A673 (cell line): ENCODE results near the gene HPS4.

ENCODE experiments used
- CTCF ChIP-seq: fragments of 300-800, 200-600 bp; sonication (generic); conservative IDR thresholded peaks from 2 replicates; pipeline ENCODE4 v1.5.1; 2017; ENCODE audit warnings: low read depth, mild to moderate bottlenecking, antibody characterized with exemption, low read length, moderate library complexity, mixed read lengths
- EZH2 ChIP-seq: fragments of 200-600 bp; sonication (generic); IDR thresholded peaks from 2 replicates; pipeline ENCODE4 v1.6.1; 2017; ENCODE audit warnings: borderline replicate concordance, low read depth, mild to moderate bottlenecking, mixed read lengths, antibody characterized with exemption, low read length; ENCODE audit not compliant: poor library complexity, severe bottlenecking

- TF ChIP-seq CTCF, result no peak
- TF ChIP-seq EZH2, result no peak
These were observed 20.2 kb upstream of the HPS4 start for GRCh38 chr22:26503758-26504157.
